ENCODE measurements around the gene EPN2.

Gene EPN2

DNA sequence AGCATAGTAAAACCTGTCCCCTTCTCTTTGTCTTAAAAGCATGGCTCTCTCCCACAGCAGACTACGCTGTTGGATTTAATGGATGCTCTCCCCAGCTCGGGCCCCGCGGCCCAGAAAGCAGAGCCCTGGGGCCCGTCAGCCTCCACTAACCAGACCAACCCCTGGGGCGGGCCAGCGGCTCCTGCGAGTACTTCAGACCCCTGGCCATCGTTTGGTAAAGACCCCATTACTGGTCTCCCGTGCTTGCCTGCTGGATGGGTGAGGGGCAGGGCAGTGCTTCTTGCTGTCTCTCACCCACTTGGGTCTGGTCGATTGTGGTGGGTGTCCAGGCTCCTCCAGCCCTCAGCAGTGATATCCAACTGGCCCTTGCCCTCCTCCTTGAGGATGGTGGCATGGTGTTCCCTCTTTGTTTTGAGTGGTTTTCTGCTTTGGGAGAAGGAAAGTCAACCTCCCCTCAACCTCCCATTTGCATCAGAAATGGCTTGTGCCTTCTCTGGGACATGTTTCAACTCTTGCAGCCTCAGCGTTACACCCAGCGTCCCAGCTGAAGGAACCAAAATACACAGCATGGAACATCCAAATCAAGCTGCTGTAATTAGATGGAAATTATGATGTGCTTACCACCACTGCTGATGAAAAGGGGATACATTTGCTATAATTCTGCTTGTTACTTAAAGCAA is 76.0 kb downstream of the EPN2 start:
- no peak for DNase-seq

DNA sequence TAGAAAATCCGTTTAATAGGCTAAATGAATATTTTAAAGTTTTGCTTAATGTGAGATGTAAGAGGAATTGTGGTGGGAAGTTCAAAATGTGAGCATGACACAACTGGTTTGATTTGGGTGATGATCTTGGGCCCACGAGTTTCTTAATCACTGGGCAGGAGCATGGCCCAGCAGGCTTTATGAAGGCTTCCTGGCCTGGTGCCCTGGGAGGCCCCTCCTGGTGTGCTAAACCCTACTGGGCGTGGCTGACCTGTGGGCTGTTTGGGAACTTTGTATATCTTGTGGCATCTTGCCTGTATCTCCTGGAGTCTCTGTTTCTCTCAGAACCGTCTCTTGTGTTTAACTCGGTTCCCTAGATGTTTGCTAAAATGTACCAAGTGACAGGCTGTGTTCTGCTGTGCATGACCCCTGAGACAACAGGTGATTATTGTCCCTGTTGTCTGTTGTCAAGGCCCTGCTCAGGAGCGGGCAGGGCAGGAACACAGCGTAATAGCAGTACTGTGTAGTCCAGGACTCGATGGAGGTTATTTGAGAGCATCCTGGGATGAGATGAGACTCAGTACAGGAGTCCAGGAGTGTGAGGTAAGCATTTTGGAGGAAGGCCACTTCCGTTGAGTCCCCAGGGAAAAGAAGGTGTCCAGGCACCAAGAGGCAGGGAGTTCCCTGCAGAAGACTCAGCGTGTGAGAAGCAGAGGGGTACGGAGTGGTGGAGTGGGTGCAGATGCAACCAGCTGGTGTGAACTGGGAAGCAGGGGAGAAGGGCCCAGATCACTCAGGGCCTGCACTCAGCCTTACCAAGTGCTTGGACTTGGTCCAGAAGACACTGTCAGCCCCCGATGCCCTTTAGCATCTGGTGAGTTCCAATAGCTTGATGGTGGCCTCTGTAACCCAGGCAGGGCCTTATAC is 76.8 kb downstream of the EPN2 start:
- no peak for DNase-seq

DNA sequence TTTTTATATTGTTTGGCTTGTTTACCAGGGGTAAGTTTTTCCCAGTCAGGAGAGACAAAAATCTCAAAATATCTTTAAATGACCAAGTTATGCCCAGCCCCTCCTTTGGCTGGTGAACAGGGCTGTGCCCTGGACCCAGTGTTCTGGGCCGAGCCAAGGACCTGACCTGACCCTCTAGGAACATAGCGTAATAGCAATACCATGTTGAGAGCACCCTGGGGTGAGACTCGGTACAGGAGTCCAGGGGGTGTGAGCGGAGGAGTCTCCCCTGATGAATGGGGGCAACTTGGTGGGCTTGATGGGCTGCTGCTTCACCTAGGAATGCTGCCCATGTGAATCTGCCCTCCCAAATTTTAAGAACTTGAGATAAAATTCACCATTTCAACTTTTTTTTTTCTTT is 77.9 kb downstream of the EPN2 start:
- no peak for DNase-seq

GRCh38 chr17:19316761-19317358 is 79.7 kb downstream of the EPN2 start:
- DNase-seq: no peak

GRCh38 chr17:19317359-19318095 is 80.4 kb downstream of the EPN2 start:
- peak; percentile 89 for DNase-seq

- no peak for DNase-seq
Measured at GRCh38 chr17:19318611-19319010, 81.4 kb downstream of the EPN2 start.

DNA sequence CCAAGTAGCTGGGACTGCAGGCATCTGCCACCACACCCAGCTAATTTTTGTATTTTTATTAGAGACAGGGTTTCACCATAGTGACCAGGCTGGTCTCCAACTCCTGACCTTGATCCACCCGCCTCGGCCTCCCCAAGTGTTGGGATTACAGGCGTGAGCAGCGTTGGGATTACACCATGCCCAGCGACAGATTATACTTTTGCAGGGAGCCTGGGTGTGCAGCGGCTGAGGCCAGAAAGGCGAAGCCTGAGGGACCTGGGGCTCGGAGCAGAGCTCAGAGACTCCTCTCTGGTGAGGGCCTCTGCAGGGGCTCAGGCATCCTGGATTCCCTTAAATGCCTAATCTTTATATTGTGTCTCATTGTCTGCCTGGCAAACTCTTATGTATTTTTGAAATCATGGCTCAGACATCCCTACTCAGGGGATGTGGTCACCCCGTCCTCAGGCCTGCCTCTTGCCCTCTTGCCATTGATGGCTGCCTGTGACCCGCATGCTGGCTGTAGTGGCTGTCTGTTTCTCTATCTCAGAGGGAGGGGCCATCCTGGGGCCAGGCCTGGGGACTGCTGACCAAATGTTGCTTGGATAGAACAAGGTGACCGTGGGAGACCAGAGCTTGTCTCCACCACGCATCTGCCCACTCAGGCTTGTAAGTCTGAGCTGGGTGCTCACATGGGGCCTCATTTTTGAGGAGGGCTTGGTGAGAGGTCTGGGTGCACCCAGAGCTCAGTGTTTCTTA is 82.8 kb downstream of the EPN2 start:
- no peak for DNase-seq

GRCh38 chr17:19320876-19321275 is 83.7 kb downstream of the EPN2 start:
- no peak for DNase-seq

- no peak for DNase-seq
Measured at GRCh38 chr17:19321481-19322128, 84.4 kb downstream of the EPN2 start.

- DNase-seq: no peak
Measured at GRCh38 chr17:19322129-19322505, 85.0 kb downstream of the EPN2 start.

GRCh38 chr17:19322861-19323260 is 85.7 kb downstream of the EPN2 start:
- no peak for DNase-seq

DNA sequence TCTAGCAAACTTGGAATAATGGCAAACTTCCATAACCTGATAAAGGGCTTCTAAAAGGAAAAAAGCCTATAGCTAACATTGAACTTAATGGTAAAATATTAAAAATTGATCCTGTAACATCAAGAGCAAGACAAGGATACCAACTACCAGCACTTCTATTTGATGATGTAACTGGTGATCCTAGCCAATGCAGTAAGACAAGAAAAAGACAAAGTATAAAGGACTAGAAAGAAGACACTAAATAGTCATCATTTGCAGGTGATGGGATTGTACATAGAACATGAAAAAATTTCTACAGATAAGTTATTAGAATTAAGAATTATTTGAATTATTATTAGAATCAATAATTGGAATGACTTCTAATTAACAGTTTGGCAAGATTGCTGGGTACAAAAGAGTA is 88.4 kb downstream of the EPN2 start:
- DNase-seq: no peak

GRCh38 chr17:19327031-19327783 is 90.0 kb downstream of the EPN2 start:
- DNase-seq: no peak

GRCh38 chr17:19328441-19329061 is 91.4 kb downstream of the EPN2 start:
- DNase-seq: no peak

DNA sequence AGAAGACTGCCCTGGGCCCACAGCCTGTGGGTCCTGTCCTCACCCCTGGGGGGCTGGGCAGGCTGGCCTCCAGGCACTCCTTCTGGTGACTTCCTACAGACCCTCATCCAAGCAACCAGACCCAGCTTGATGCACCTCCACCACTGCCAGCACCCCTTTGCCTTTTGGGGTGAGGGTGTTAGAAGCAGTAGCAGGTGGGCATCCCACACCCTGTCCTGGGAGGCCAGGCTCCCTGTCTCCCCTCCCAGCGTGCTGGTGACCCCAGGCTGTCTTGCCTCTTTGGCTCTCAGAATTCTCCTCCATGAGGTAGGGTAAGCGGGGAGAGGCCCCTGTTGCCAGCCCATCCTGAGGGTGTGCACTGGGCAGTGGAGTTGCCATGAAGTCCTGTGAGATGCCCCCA is 92.0 kb downstream of the EPN2 start:
- no peak for DNase-seq

GRCh38 chr17:19329839-19330238 is 92.7 kb downstream of the EPN2 start:
- no peak for DNase-seq

- DNase-seq: no peak
Measured at GRCh38 chr17:19330271-19330670, 93.1 kb downstream of the EPN2 start.

- DNase-seq: no peak
Measured at GRCh38 chr17:19331134-19331533, 94.0 kb downstream of the EPN2 start.

- no peak for DNase-seq
Measured at GRCh38 chr17:19331543-19332245, 94.5 kb downstream of the EPN2 start.
